Transverse colon (tissue), 3 donors: ENCODE measurements around the gene CBARP.

ENCODE experiments used
- POLR2A ChIP-seq: fragments of 450-650 bp; IDR thresholded peaks from one replicate; pipeline ENCODE4 v1.6.1; 2016; ENCODE audit warnings: antibody characterized with exemption, mild to moderate bottlenecking, moderate library complexity
- TF ChIP-seq, protein P1 (sequence below), 5 experiments: fragments of 200-600 bp in 3 of 5; fragments of 450-650 bp in 2 of 5; sonication (generic) in 3 of 5; IDR thresholded peaks; 1 replicate in 2 of 5; 2 replicates in 3 of 5; pipeline ENCODE4 v1.5.1; 2016 to 2017; ENCODE audit warnings: antibody characterized with exemption in 5 of 5, inconsistent platforms in 3 of 5, mild to moderate bottlenecking in 2 of 5, moderate library complexity in 1 of 5

DNA sequence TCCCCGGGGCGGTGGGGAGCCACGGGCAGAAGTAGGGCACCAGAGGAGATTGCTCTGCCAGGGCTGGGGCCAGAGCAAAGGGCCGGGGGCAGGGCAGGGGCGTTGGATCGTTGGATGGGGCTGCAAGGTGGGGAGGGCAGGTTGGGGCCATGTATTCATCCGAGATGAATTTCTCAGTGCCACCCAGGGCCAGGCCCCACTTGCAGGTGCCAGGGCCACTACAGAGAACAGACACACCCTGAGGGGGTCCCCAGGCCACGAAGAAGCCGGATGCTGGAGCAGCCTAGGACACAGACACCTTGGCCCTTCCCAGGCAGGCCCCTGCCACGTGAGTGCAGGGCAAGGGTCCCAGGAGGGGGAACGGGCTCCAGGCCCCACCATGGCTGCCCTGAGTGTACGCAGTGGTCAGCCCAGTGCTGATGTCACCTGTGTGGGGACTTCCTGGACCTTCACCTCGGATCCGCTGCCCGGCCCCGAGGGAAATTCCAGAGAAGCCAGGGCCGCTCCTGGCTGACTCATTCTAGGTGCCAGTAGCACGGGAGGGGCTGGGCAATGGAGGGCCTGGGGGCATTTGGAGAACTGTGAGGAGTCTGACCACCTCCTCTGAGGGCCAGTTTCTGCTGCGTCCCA lies 54.1 kb downstream of the CBARP start:
- TF ChIP-seq, protein P1, sequence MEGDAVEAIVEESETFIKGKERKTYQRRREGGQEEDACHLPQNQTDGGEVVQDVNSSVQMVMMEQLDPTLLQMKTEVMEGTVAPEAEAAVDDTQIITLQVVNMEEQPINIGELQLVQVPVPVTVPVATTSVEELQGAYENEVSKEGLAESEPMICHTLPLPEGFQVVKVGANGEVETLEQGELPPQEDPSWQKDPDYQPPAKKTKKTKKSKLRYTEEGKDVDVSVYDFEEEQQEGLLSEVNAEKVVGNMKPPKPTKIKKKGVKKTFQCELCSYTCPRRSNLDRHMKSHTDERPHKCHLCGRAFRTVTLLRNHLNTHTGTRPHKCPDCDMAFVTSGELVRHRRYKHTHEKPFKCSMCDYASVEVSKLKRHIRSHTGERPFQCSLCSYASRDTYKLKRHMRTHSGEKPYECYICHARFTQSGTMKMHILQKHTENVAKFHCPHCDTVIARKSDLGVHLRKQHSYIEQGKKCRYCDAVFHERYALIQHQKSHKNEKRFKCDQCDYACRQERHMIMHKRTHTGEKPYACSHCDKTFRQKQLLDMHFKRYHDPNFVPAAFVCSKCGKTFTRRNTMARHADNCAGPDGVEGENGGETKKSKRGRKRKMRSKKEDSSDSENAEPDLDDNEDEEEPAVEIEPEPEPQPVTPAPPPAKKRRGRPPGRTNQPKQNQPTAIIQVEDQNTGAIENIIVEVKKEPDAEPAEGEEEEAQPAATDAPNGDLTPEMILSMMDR (IDR thresholded peaks at IDR 0.05): no peak
- no peak for TF ChIP-seq POLR2A
